CD4-positive, alpha-beta T cell (primary cell): ENCODE results near the gene ECHDC3. TPM values are rescaled to one million over a fixed set of nuclear protein-coding genes. Genes with fewer than 3 reads are reported as not detected.

Source experiments
- ATAC-seq: fragments of 200-7000 bp; cut with Tn5 transposase; one replicate; pipeline ENCODE4 v1.10.0; 2022; ENCODE audit warnings: mild to moderate bottlenecking; ENCODE audit not compliant: poor library complexity
- CTCF ChIA-PET: fragments of 350-600 bp; sonication (Branson Sonifier 250); formaldehyde crosslinking; loops from one replicate; lab custom pipeline; 2021; ENCODE audit warnings: antibody characterized with exemption, inconsistent platforms; lab: Charles Lee
- POLR2A ChIA-PET: fragments of 350-600 bp; sonication (Branson Sonifier 250); formaldehyde crosslinking; loops from one replicate; lab custom pipeline; 2021; ENCODE audit warnings: antibody characterized with exemption, inconsistent platforms; lab: Charles Lee
- DNase-seq, 14 experiments: peaks; one replicate each; pipeline ENCODE4 v3.0.0-alpha.2; 2013 to 2020; ENCODE audit warnings: mixed read lengths in 2 of 14
- H3K27ac ChIP-seq, 2 donors: one replicate each; pipeline versions ENCODE4 v1.5.1 to v1.7.0; 2013; ENCODE audit warnings: low read length in 2 of 2, low read depth in 1 of 2, mild to moderate bottlenecking in 1 of 2
- H3K27me3 ChIP-seq, 2 experiments: 1 replicate in 1 of 2; 2 replicates in 1 of 2; pipeline versions ENCODE4 v1.6.1 to v1.7.0; 2013; ENCODE audit warnings: low read length in 2 of 2, control low read depth in 1 of 2, mild to moderate bottlenecking in 1 of 2, moderate library complexity in 1 of 2; ENCODE audit not compliant: insufficient read depth in 2 of 2, control insufficient read depth in 1 of 2
- H3K36me3 ChIP-seq: one replicate; pipeline ENCODE4 v1.6.1; 2013; ENCODE audit warnings: low read length, control low read depth; ENCODE audit not compliant: insufficient read depth
- H3K4me1 ChIP-seq: one replicate; pipeline ENCODE4 v1.6.1; 2013; ENCODE audit warnings: low read length, control low read depth; ENCODE audit not compliant: insufficient read depth
- H3K4me3 ChIP-seq: one replicate; pipeline ENCODE4 v1.5.1; 2013; ENCODE audit warnings: mild to moderate bottlenecking, low read length, moderate library complexity
- H3K9me3 ChIP-seq, 2 experiments: 1 replicate in 1 of 2; 2 replicates in 1 of 2; pipeline versions ENCODE4 v1.6.1 to v1.7.0; 2013; ENCODE audit warnings: low read length in 2 of 2, mild to moderate bottlenecking in 2 of 2, control low read depth in 1 of 2, moderate library complexity in 1 of 2; ENCODE audit not compliant: control insufficient read depth in 1 of 2, insufficient read depth in 1 of 2
- H3K27ac Mint-ChIP-seq: one replicate; pipeline ENCODE4 v1.8.0; 2020; ENCODE audit warnings: mixed read lengths
- H3K27me3 Mint-ChIP-seq: one replicate; pipeline ENCODE4 v1.8.0; 2021; ENCODE audit warnings: mixed read lengths
- H3K36me3 Mint-ChIP-seq: one replicate; pipeline ENCODE4 v1.8.0; 2021; ENCODE audit warnings: low read depth, mixed read lengths
- H3K4me1 Mint-ChIP-seq: one replicate; pipeline ENCODE4 v1.8.0; 2021; ENCODE audit warnings: low read depth, mixed read lengths
- H3K4me3 Mint-ChIP-seq: one replicate; pipeline ENCODE4 v1.8.0; 2020; ENCODE audit warnings: mild to moderate bottlenecking, mixed read lengths
- H3K9me3 Mint-ChIP-seq: one replicate; pipeline ENCODE4 v1.8.0; 2020; ENCODE audit warnings: mixed read lengths
- intact Hi-C, 2 experiments: fragments of 100-400 bp; cut with DNase I in 1 of 2; cut with micrococcal nuclease in 1 of 2; formaldehyde crosslinking; loops; one replicate each; pipeline versions ENCODE4 v1.15.1 to v1.9.0; 2023 to 2025; cut with DNase I, micrococcal nuclease
- total RNA-seq, 174 experiments: library from RNA in 2 of 174; stranded (reverse) in 2 of 174; gene quantifications; one replicate each; pipeline ENCODE4 v1.2.3 and lab custom pipeline; 2021 to 2026
- TF ChIP-seq, protein P1 (sequence below): fragments of 200-600 bp; IDR thresholded peaks from one replicate; pipeline ENCODE4 v1.8.0; 2022; ENCODE audit warnings: antibody characterized with exemption, mild to moderate bottlenecking

ECHDC3 gene
- total RNA-seq, 2 experiments from 2014 or later, result 1.5 to 1.6 TPM

DNA sequence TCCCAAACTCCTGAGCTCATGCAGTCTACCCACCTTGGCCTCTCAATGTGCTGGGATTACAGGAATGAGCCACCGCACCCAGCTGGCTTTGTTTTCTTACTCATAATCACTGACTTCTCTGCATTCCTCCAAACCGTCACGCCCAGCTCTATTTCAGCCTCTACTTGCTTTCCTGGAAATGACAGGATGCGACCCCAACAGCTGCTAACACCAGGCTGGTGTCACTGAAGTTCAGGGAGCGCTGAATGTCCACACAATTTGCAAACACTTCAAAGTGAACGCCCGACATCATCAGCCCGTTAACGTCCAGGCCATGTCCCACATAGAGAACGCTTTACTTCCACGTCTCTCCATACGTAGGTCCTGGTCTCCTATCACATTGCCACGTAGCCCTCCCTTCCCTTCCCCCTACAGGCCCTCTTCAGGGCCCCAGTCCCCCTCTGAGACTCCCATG, 68.2 kb downstream of the ECHDC3 start:
- no peak for DNase-seq
- POLR2A ChIA-PET, result no interaction called here
- CTCF ChIA-PET, result interaction anchor here (2.1 kb wide), 1 partner anchor 9 kb away, joined by 5 read pairs; no protein-coding TSS in a partner anchor
- no peak overlapping the region for H3K27ac Mint-ChIP-seq
- no peak overlapping the region for H3K27ac ChIP-seq
- H3K36me3 Mint-ChIP-seq, result no peaks in the 10 kb centered on the region
- TF ChIP-seq, protein P1, sequence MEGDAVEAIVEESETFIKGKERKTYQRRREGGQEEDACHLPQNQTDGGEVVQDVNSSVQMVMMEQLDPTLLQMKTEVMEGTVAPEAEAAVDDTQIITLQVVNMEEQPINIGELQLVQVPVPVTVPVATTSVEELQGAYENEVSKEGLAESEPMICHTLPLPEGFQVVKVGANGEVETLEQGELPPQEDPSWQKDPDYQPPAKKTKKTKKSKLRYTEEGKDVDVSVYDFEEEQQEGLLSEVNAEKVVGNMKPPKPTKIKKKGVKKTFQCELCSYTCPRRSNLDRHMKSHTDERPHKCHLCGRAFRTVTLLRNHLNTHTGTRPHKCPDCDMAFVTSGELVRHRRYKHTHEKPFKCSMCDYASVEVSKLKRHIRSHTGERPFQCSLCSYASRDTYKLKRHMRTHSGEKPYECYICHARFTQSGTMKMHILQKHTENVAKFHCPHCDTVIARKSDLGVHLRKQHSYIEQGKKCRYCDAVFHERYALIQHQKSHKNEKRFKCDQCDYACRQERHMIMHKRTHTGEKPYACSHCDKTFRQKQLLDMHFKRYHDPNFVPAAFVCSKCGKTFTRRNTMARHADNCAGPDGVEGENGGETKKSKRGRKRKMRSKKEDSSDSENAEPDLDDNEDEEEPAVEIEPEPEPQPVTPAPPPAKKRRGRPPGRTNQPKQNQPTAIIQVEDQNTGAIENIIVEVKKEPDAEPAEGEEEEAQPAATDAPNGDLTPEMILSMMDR, result no peak
- no peaks in the 10 kb centered on the region for H3K27me3 ChIP-seq
- intact Hi-C loops, result no loop called here
- H3K4me3 Mint-ChIP-seq, result no peak overlapping the region
- ATAC-seq, result no peak
- H3K9me3 ChIP-seq, result no peaks in the 10 kb centered on the region
- H3K4me1 Mint-ChIP-seq, result no peaks in the 10 kb centered on the region
- no peaks in the 10 kb centered on the region for H3K4me1 ChIP-seq
- peaks cover 10% of the 10 kb centered on the region for H3K27me3 Mint-ChIP-seq
- H3K9me3 Mint-ChIP-seq, result no peaks in the 10 kb centered on the region
- no peaks in the 10 kb centered on the region for H3K36me3 ChIP-seq
- no peak overlapping the region for H3K4me3 ChIP-seq

DNA sequence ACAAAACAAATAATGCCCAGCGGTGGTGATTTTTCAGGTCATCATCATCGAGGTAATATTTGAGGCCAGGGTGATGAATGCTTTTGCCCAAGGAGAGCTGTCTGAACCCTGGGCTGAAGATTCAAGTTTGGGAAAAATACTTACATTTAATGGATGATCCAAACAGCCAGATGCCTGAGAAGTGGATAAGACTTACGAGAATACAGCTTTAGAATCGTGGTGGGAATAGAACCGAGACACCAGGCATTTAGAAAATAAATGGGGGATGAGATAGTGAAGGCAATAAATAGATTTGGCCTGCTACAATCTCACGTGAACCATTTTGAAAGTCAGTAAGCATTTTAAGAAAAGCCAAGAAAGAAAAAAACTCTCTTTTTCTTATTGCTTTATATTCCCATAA, 68.8 kb downstream of the ECHDC3 start:
- no peaks in the 10 kb centered on the region for H3K36me3 ChIP-seq
- no peaks in the 10 kb centered on the region for H3K9me3 ChIP-seq
- Mint-ChIP-seq H3K27me3 (peaks cover 10% of the 10 kb centered on the region), H3K4me1 (no peaks in the 10 kb centered on the region), H3K9me3 (no peaks in the 10 kb centered on the region), H3K4me3 (no peak overlapping the region), H3K36me3 (no peaks in the 10 kb centered on the region), H3K27ac (no peak overlapping the region)
- ATAC-seq (no peak), DNase-seq (no peak)
- H3K27ac ChIP-seq, result no peak overlapping the region
- no peak overlapping the region for H3K4me3 ChIP-seq
- TF ChIP-seq, protein P1, result no peak
- no peaks in the 10 kb centered on the region for H3K27me3 ChIP-seq
- intact Hi-C loops, result no loop called here
- POLR2A ChIA-PET, result no interaction called here
- no peaks in the 10 kb centered on the region for H3K4me1 ChIP-seq
- CTCF ChIA-PET, result interaction anchor here (2.1 kb wide), 1 partner anchor 8 kb away, joined by 5 read pairs; no protein-coding TSS in a partner anchor

DNA sequence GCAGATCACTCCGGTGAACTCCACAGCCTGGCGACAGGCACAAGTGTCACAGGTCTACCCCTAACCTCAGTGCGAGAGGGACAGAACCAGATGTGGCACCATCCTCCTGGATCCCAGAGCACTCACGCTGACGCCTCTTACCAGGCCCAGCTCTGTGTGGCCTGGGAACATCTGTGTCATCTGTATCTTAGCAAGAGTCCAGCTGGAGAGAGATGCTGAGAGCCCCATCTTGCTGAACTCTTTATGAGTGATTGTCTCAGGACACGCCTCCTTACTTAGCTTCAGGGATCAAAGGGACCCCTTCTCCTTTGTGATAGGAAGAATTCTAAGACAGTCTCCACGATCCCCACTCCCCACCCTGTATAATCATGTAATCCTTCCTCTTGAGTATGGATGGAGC, 71.0 kb downstream of the ECHDC3 start:
- H3K4me1 Mint-ChIP-seq, result no peaks in the 10 kb centered on the region
- no peak overlapping the region for H3K4me3 Mint-ChIP-seq

More for the DNA sequence above, 71.0 kb downstream of the ECHDC3 start:
- TF ChIP-seq, protein P1, result no peak
- no peaks in the 10 kb centered on the region for H3K27me3 ChIP-seq
- H3K9me3 Mint-ChIP-seq, result no peaks in the 10 kb centered on the region
- CTCF ChIA-PET, result no interaction called here
- H3K4me1 ChIP-seq, result no peaks in the 10 kb centered on the region
- POLR2A ChIA-PET, result no interaction called here
- DNase-seq (no peak), ATAC-seq (no peak)
- no peaks in the 10 kb centered on the region for H3K9me3 ChIP-seq
- no peaks in the 10 kb centered on the region for H3K36me3 ChIP-seq
- H3K27me3 Mint-ChIP-seq, result peaks cover 10% of the 10 kb centered on the region
- H3K27ac Mint-ChIP-seq, result no peak overlapping the region
- intact Hi-C loops, result no loop called here
- no peak overlapping the region for H3K4me3 ChIP-seq
- no peak overlapping the region for H3K27ac ChIP-seq
- H3K36me3 Mint-ChIP-seq, result no peaks in the 10 kb centered on the region

Other genes starting within 250 kb of the ECHDC3 start
- gene USP6NL, start 130.7 kb upstream of the ECHDC3 start, total RNA-seq, result 1 to 10 TPM; 5.2 to 5.6 TPM
- 1 to 10 TPM; 1.1 TPM for gene PROSER2, start 81.0 kb downstream of the ECHDC3 start, total RNA-seq